Measurements from ENCODE around the gene NLRP10. TPM values are rescaled to one million over a fixed set of nuclear protein-coding genes. Genes with fewer than 3 reads are reported as not detected.

The NLRP10 gene
- total and polyA plus RNA-seq, 2 donors (not counting 3 experiments of a cell fraction or from before 2014, with no cell fraction given), result not detected

DNA sequence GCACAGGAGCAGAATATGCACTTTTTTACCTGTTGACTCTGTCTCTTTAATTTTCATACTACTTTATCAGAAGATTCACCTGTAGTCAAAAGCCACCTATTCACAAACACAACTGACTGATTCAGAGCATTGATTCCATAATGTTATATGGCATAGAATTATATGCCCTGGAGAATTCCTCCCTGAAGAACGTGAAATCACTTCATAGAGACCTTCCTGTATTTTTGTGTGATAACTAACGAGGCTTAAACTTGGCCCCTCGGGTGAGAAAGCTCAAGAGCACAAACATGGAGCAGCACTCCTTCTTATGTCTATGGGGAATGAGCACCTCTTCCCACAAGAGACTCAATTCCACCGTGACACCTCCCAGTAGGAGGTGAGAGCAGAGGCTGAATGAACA lies 34.1 kb downstream of the NLRP10 start, which contains the start of gene OR10A6:
Gene OR10A6, minus strand, starts transcription at position 101 of the 400 bp plus-strand sequence. CDS start 2,606 bp downstream, outside the sequence.
- dilution Hi-C loops (cut with MboI; ENCODE audit: extremely low pct_ligation_motif_present, low sequenced_read_pairs), result no loop called here
- POLR2A ChIA-PET, result no interaction called here

GRCh38 chr11:7927635-7928034 lies 37.6 kb downstream of the NLRP10 start:
- DNase-seq (ENCODE audit: low read depth, low spot score) (no peak), FAIRE-seq (no peak)
- no peaks in the 10 kb centered on the region for H3K36me3 ChIP-seq (ENCODE audit: control insufficient read depth in 2 of 2, extremely low read depth in 1 of 2, insufficient read depth in 2 of 2, low read length in 2 of 2)
- no peak overlapping the region for H3K4me3 ChIP-seq (replicated peaks in 1 of 3; ENCODE audit: insufficient read depth in 1 of 3, low read depth in 1 of 3, low read length in 3 of 3)
- H2AFZ ChIP-seq (ENCODE audit: low read depth, low read length), result no peak overlapping the region
- dilution Hi-C loops (cut with MboI; ENCODE audit: extremely low pct_ligation_motif_present, low sequenced_read_pairs) (no loop called here), intact Hi-C loops (cut with micrococcal nuclease) (no loop called here)
- no peak for TF ChIP-seq POLR2AphosphoS5 (IDR thresholded peaks at IDR 0.05; ENCODE audit: insufficient read depth, low read depth, low read length)
- TF ChIP-seq EZH2 (IDR thresholded peaks at IDR 0.05; ENCODE audit: borderline replicate concordance, low read depth, low read length, severe bottlenecking), result no peak
- no peak for TF ChIP-seq JUN (IDR thresholded peaks at IDR 0.05; ENCODE audit: borderline replicate concordance, insufficient read depth, insufficient read length, low read depth)
- TF ChIP-seq POLR2A (IDR thresholded peaks at IDR 0.05; ENCODE audit: low read depth, low read length), result no peak
- TF ChIP-seq MYC (IDR thresholded peaks at IDR 0.05; ENCODE audit: low read depth, low read length), result no peak
- TF ChIP-seq CTCF (IDR thresholded peaks at IDR 0.05; ENCODE audit: extremely low read depth in 1 of 2, insufficient read depth in 1 of 2, low read depth in 1 of 2, low read length in 2 of 2), result no peak
- TF ChIP-seq MAX (IDR thresholded peaks at IDR 0.05; ENCODE audit: insufficient read depth, insufficient read length), result no peak
- TF ChIP-seq FOS (IDR thresholded peaks at IDR 0.05; ENCODE audit: borderline replicate concordance, insufficient read depth, low read length), result no peak
- TF ChIP-seq GATA2 (IDR thresholded peaks at IDR 0.05; ENCODE audit: insufficient read depth, insufficient read length, low read depth, low read length), result no peak
- no peak overlapping the region for H3K4me2 ChIP-seq (ENCODE audit: insufficient read depth, low read length)
- no peaks in the 10 kb centered on the region for H3K4me1 ChIP-seq (ENCODE audit: control insufficient read depth, extremely low read depth, insufficient read depth, low read length)
- no peak overlapping the region for H3K9ac ChIP-seq (replicated peaks; ENCODE audit: extremely low read depth, insufficient read depth, low read length)
- H3K9me1 ChIP-seq (replicated peaks; ENCODE audit: control insufficient read depth, extremely low read depth, insufficient read depth, low read length), result no peaks in the 10 kb centered on the region
- H3K27ac ChIP-seq (ENCODE audit: insufficient read depth, low read depth, low read length), result no peak overlapping the region
- no TSS peak for BruUV-seq (replicated peaks)
- ChIA-PET POLR2A (no interaction called here), CTCF (no interaction called here)
- no peaks in the 10 kb centered on the region for H3K9me3 ChIP-seq (replicated peaks; ENCODE audit: control insufficient read depth, insufficient read depth, low read length)
- no peaks in the 10 kb centered on the region for H4K20me1 ChIP-seq (replicated peaks; ENCODE audit: control insufficient read depth, extremely low read depth, insufficient read depth, low read length)
- H3K79me2 ChIP-seq (ENCODE audit: control insufficient read depth, insufficient read depth, low read length), result no peaks in the 10 kb centered on the region
- no peaks in the 10 kb centered on the region for H3K27me3 ChIP-seq (ENCODE audit: control insufficient read depth in 2 of 2, insufficient read depth in 2 of 2, low read length in 2 of 2)

More for the DNA sequence above, 34.1 kb downstream of the NLRP10 start, which contains the start of gene OR10A6:
- no peaks in the 10 kb centered on the region for H3K27me3 ChIP-seq (ENCODE audit: control insufficient read depth in 2 of 2, insufficient read depth in 2 of 2, low read length in 2 of 2)
- H3K4me2 ChIP-seq (ENCODE audit: insufficient read depth, low read length), result no peak within 1 kb of the TSS
- no peaks in the 10 kb centered on the region for H4K20me1 ChIP-seq (replicated peaks; ENCODE audit: control insufficient read depth, extremely low read depth, insufficient read depth, low read length)
- H3K36me3 ChIP-seq (ENCODE audit: control insufficient read depth in 2 of 2, extremely low read depth in 1 of 2, insufficient read depth in 2 of 2, low read length in 2 of 2), result no peaks in the 10 kb centered on the region
- DNase-seq (ENCODE audit: low read depth, low spot score) (no peak), FAIRE-seq (no peak)
- no peak within 1 kb of the TSS for H3K4me3 ChIP-seq (replicated peaks in 1 of 3; ENCODE audit: insufficient read depth in 1 of 3, low read depth in 1 of 3, low read length in 3 of 3)
- H3K27ac ChIP-seq (ENCODE audit: insufficient read depth, low read depth, low read length), result no peak within 1 kb of the TSS
- TF ChIP-seq FOS (IDR thresholded peaks at IDR 0.05; ENCODE audit: borderline replicate concordance, insufficient read depth, low read length) (no peak), JUN (IDR thresholded peaks at IDR 0.05; ENCODE audit: borderline replicate concordance, insufficient read depth, insufficient read length, low read depth) (no peak), CTCF (IDR thresholded peaks at IDR 0.05; ENCODE audit: extremely low read depth in 1 of 2, insufficient read depth in 1 of 2, low read depth in 1 of 2, low read length in 2 of 2) (no peak), EZH2 (IDR thresholded peaks at IDR 0.05; ENCODE audit: borderline replicate concordance, low read depth, low read length, severe bottlenecking) (no peak)
- H2AFZ ChIP-seq (ENCODE audit: low read depth, low read length), result no peak within 1 kb of the TSS
- intact Hi-C loops (cut with micrococcal nuclease), result no loop called here
- H3K79me2 ChIP-seq (ENCODE audit: control insufficient read depth, insufficient read depth, low read length), result no peaks in the 10 kb centered on the region
- no TSS peak for BruUV-seq (replicated peaks)
- H3K9ac ChIP-seq (replicated peaks; ENCODE audit: extremely low read depth, insufficient read depth, low read length), result no peak within 1 kb of the TSS
- CTCF ChIA-PET, result no interaction called here
- no peaks in the 10 kb centered on the region for H3K4me1 ChIP-seq (ENCODE audit: control insufficient read depth, extremely low read depth, insufficient read depth, low read length)
- no peaks in the 10 kb centered on the region for H3K9me1 ChIP-seq (replicated peaks; ENCODE audit: control insufficient read depth, extremely low read depth, insufficient read depth, low read length)
- no peaks in the 10 kb centered on the region for H3K9me3 ChIP-seq (replicated peaks; ENCODE audit: control insufficient read depth, insufficient read depth, low read length)

All from endothelial cell of umbilical vein (primary cell).